Breast epithelium (tissue), 4 donors: Measurements from ENCODE around the gene SSRP1. TPM values are rescaled to one million over a fixed set of nuclear protein-coding genes. Genes with fewer than 3 reads are reported as not detected.

Experiments used
- DNase-seq, 2 donors: peaks; one replicate each; pipeline ENCODE4 v3.0.0-alpha.2; 2019; ENCODE audit warnings: low spot score in 2 of 2
- H3K27ac ChIP-seq, 2 donors: fragments of 200-600 bp; sonication (generic) in 1 of 2; one replicate each; pipeline ENCODE4 v1.5.1; 2016 to 2019; ENCODE audit warnings: mild to moderate bottlenecking in 1 of 2
- H3K27me3 ChIP-seq, 2 donors: fragments of 200-600 bp; sonication (generic) in 1 of 2; one replicate each; pipeline versions ENCODE4 v1.5.1 to v1.6.0; 2017 to 2019; ENCODE audit warnings: control low read depth in 1 of 2, mild to moderate bottlenecking in 1 of 2
- H3K36me3 ChIP-seq: fragments of 200-600 bp; one replicate; pipeline ENCODE4 v1.5.1; 2019
- H3K4me1 ChIP-seq, 2 donors: fragments of 200-600 bp; sonication (generic); one replicate each; pipeline ENCODE4 v1.5.1; 2016 to 2019; ENCODE audit warnings: control low read depth in 1 of 2
- H3K4me3 ChIP-seq, 3 donors: fragments of 200-600 bp; sonication (generic); 1 replicate in 2 of 3; 2 replicates in 1 of 3; pipeline ENCODE4 v1.5.1; 2016 to 2019; ENCODE audit warnings: mild to moderate bottlenecking in 3 of 3, moderate library complexity in 2 of 3
- H3K9me3 ChIP-seq, 2 donors: fragments of 200-600 bp; sonication (generic) in 1 of 2; one replicate each; pipeline ENCODE4 v1.5.1; 2016 to 2019; ENCODE audit warnings: control low read depth in 1 of 2
- POLR2A ChIP-seq: fragments of 450-650 bp; IDR thresholded peaks from one replicate; pipeline ENCODE4 v1.6.1; 2016; ENCODE audit warnings: antibody characterized with exemption, mild to moderate bottlenecking, moderate library complexity
- POLR2AphosphoS5 ChIP-seq, 3 donors: sonication (generic); formaldehyde crosslinking; IDR thresholded peaks; one replicate each; pipeline ENCODE4 v1.6.1; 2017; ENCODE audit warnings: antibody characterized with exemption in 3 of 3
- intact Hi-C: fragments of 100-400 bp; cut with DNase I; formaldehyde crosslinking; loops from one replicate; pipeline ENCODE4 v1.15.1; 2023; ENCODE audit warnings: low total_unique reads
- total RNA-seq, 3 donors: library from RNA; depleted of rRNA; stranded (reverse); fragments of >200 nt; gene quantifications; one replicate each; pipeline ENCODE4 v1.1.0, GENCODE V29; 2016
- TF ChIP-seq, protein P1 (sequence below), 3 donors: fragments of 450-650 bp; IDR thresholded peaks; one replicate each; pipeline ENCODE4 v1.5.1; 2016 to 2017; ENCODE audit warnings: antibody characterized with exemption in 3 of 3, mild to moderate bottlenecking in 3 of 3, moderate library complexity in 3 of 3

The SSRP1 gene
- total RNA-seq, 3 donors from 2014 or later: 60.0 to 83.9 (median 76.5) TPM

- no peak for DNase-seq
- H3K4me3 ChIP-seq: no peak overlapping the region
- intact Hi-C loops: no loop called here
- no peak overlapping the region for H3K27ac ChIP-seq
- no peaks in the 10 kb centered on the region for H3K36me3 ChIP-seq
- H3K4me1 ChIP-seq: no peaks in the 10 kb centered on the region
- H3K27me3 ChIP-seq: no peaks in the 10 kb centered on the region
- no peaks in the 10 kb centered on the region for H3K9me3 ChIP-seq
- no peak for TF ChIP-seq POLR2AphosphoS5 (IDR thresholded peaks at IDR 0.05)
- TF ChIP-seq POLR2A: no peak
Measured at GRCh38 chr11:57359396-57359795, 23.7 kb upstream of the SSRP1 start.

GRCh38 chr11:57358991-57359390 lies 23.3 kb upstream of the SSRP1 start:
- no peak overlapping the region for H3K4me3 ChIP-seq
- TF ChIP-seq, protein P1, sequence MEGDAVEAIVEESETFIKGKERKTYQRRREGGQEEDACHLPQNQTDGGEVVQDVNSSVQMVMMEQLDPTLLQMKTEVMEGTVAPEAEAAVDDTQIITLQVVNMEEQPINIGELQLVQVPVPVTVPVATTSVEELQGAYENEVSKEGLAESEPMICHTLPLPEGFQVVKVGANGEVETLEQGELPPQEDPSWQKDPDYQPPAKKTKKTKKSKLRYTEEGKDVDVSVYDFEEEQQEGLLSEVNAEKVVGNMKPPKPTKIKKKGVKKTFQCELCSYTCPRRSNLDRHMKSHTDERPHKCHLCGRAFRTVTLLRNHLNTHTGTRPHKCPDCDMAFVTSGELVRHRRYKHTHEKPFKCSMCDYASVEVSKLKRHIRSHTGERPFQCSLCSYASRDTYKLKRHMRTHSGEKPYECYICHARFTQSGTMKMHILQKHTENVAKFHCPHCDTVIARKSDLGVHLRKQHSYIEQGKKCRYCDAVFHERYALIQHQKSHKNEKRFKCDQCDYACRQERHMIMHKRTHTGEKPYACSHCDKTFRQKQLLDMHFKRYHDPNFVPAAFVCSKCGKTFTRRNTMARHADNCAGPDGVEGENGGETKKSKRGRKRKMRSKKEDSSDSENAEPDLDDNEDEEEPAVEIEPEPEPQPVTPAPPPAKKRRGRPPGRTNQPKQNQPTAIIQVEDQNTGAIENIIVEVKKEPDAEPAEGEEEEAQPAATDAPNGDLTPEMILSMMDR (IDR thresholded peaks at IDR 0.05): no peak
- TF ChIP-seq POLR2A: no peak
- no peak for TF ChIP-seq POLR2AphosphoS5 (IDR thresholded peaks at IDR 0.05)
- no peaks in the 10 kb centered on the region for H3K36me3 ChIP-seq
- intact Hi-C loops: no loop called here
- no peaks in the 10 kb centered on the region for H3K27me3 ChIP-seq
- H3K27ac ChIP-seq: no peak overlapping the region
- DNase-seq: no peak
- no peaks in the 10 kb centered on the region for H3K4me1 ChIP-seq
- no peaks in the 10 kb centered on the region for H3K9me3 ChIP-seq

- H3K9me3 ChIP-seq: no peaks in the 10 kb centered on the region
- intact Hi-C loops: no loop called here
- no peaks in the 10 kb centered on the region for H3K27me3 ChIP-seq
- TF ChIP-seq, protein P1 (IDR thresholded peaks at IDR 0.05): no peak
- TF ChIP-seq POLR2AphosphoS5 (IDR thresholded peaks at IDR 0.05): no peak
- TF ChIP-seq POLR2A: no peak
- H3K27ac ChIP-seq: no peak overlapping the region
- DNase-seq: no peak
- H3K4me1 ChIP-seq: no peaks in the 10 kb centered on the region
- H3K4me3 ChIP-seq: no peak overlapping the region
- H3K36me3 ChIP-seq: no peaks in the 10 kb centered on the region
Measured at GRCh38 chr11:57358543-57358961, 22.9 kb upstream of the SSRP1 start.

DNA sequence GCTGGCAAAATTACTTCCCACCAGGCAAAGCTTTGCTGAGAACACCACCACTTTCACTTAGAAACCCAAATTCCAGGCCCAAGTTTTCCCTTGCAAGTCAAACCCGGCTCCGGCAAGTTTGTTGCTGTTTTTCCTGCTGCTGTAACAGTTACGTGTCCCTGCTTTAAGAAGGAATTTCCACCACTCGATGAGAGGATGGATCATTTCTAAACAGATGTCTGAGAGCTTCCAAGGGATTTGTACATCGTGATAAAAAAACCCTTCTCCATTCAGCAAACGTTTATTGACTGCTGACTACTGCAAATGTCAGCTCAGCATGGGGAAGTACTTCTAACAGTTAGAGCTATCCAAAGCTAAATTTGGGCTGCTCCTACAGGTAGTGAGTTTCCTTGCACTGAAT lies 22.2 kb upstream of the SSRP1 start:
- H3K27ac ChIP-seq: no peak overlapping the region
- no peaks in the 10 kb centered on the region for H3K4me1 ChIP-seq
- TF ChIP-seq POLR2A: no peak
- TF ChIP-seq, protein P1 (IDR thresholded peaks at IDR 0.05): no peak
- H3K9me3 ChIP-seq: no peaks in the 10 kb centered on the region
- no peak overlapping the region for H3K4me3 ChIP-seq
- no peaks in the 10 kb centered on the region for H3K36me3 ChIP-seq
- no peak for DNase-seq
- intact Hi-C loops: no loop called here
- H3K27me3 ChIP-seq: no peaks in the 10 kb centered on the region

- H3K4me1 ChIP-seq: no peaks in the 10 kb centered on the region
Measured at GRCh38 chr11:57357310-57357709, 21.6 kb upstream of the SSRP1 start.

More at GRCh38 chr11:57357310-57357709, 21.6 kb upstream of the SSRP1 start:
- DNase-seq: no peak
- H3K9me3 ChIP-seq: no peaks in the 10 kb centered on the region
- H3K36me3 ChIP-seq: no peaks in the 10 kb centered on the region
- intact Hi-C loops: no loop called here
- no peak overlapping the region for H3K27ac ChIP-seq
- H3K27me3 ChIP-seq: no peaks in the 10 kb centered on the region
- no peak for TF ChIP-seq POLR2AphosphoS5 (IDR thresholded peaks at IDR 0.05)
- TF ChIP-seq, protein P1 (IDR thresholded peaks at IDR 0.05): no peak
- TF ChIP-seq POLR2A: no peak
- H3K4me3 ChIP-seq: no peak overlapping the region
